NT2/D1 (cell line): Measurements from ENCODE around the gene CD248.

Experiments
- SUZ12 ChIP-seq: IDR thresholded peaks from 2 replicates; pipeline ENCODE4 v1.6.1; 2011; ENCODE audit not compliant: insufficient read length, insufficient read depth; ENCODE audit errors: extremely low read depth
- YY1 ChIP-seq: IDR thresholded peaks from 2 replicates; pipeline ENCODE4 v1.6.1; 2011; ENCODE audit not compliant: insufficient read length, insufficient read depth
- ZNF274 ChIP-seq: IDR thresholded peaks from 2 replicates; pipeline ENCODE4 v1.6.1; 2011; ENCODE audit warnings: mild to moderate bottlenecking, low read depth, low read length

DNA sequence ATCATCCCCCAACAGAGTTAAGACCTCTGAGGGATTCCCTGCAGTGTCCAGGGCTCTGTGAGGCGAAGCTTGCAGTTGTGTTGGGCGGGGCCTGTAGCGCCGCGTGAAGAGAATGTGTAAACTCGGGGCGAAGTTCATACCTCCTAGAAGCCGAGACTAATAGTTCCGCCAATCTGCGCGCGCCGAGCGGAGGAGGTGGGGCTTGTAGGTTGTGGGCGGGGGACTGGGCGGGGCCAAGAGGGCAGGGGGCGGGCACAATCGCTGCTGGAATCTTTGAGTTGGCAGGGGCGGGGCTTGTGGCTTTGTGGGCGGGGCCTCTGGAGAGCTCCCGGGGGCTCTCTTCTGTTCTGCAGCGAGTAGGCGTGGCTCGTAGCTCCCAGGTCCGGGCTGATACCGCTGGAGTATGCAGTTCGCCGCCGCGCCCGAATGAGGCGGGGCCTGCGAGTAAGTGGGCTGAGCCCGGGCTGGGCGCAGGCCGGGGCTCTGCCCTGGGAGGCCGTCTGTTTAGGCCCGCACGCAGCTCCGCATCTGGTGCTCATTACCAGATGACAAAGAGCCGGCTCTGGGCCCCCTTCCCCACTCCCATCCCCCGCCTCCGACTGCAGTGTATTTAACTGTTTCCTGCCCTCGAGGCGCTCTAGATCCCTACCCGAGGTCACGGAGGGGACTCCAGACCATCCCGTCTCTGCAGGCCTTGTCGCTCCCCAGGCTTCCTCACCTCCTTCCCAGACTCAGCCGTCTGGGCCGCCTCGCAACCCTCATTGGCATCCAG is 4.1 kb downstream of the CD248 start:
- TF ChIP-seq YY1 (no peak), ZNF274 (no peak), SUZ12 (no peak)
